Neural cell (in vitro differentiated cells): ENCODE results near the gene RAB11FIP5.

Source experiments
- EP300 ChIP-seq: fragments of 450-650 bp; conservative IDR thresholded peaks from 2 replicates; pipeline ENCODE4 v1.6.1; 2014; ENCODE audit warnings: antibody characterized with exemption, mild to moderate bottlenecking, moderate library complexity; ENCODE audit not compliant: poor library complexity, severe bottlenecking
- POLR2AphosphoS5 ChIP-seq: IDR thresholded peaks from 2 replicates; pipeline ENCODE4 v1.6.1; 2012
- TAF1 ChIP-seq: IDR thresholded peaks from 2 replicates; pipeline ENCODE4 v1.6.1; 2012; ENCODE audit warnings: low read depth
- TF ChIP-seq, protein P1 (sequence below): IDR thresholded peaks from 2 replicates; pipeline ENCODE4 v1.6.1; 2012; ENCODE audit warnings: borderline replicate concordance
- TF ChIP-seq, protein P2 (sequence below): fragments of 450-650 bp; IDR thresholded peaks from 2 replicates; pipeline ENCODE4 v1.5.1; 2014; ENCODE audit warnings: antibody characterized with exemption, mild to moderate bottlenecking, moderate library complexity; ENCODE audit not compliant: poor library complexity, severe bottlenecking

DNA sequence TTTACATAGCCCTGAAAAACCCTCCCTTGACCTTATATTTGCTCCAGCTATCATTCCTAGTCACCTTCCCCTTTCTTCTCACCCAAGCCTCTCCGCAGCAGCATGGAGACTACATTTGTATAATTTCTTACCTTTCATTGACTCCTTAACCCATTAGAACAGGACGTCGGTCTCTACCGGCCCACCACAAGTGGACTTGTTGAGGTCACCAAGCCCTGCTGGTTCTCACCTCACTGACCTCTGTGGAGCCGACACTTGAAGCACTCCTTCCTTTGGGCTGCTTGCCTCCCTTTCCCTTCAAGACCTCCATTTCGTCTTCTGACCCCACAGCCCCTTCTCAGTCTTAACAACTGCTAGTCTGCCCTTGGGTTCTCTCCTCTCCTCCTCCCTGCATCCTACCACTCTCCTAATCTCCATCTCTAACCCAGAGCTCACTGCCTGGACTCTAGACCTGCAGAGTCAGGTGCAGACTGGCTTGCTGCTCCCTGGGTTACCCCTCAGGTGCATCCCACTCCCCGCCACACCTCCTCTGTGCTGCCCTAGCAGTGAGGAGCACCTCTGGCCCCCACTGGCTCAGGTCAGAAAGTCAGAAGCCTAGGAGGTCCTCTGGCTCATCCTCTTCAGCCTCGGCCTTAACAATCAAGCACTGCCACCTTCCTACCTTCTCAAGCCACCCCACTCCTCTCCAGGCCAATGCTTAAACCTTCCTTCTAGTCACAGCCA, 35.9 kb downstream of the RAB11FIP5 start:
- TF ChIP-seq TAF1: no peak
- TF ChIP-seq, protein P1, sequence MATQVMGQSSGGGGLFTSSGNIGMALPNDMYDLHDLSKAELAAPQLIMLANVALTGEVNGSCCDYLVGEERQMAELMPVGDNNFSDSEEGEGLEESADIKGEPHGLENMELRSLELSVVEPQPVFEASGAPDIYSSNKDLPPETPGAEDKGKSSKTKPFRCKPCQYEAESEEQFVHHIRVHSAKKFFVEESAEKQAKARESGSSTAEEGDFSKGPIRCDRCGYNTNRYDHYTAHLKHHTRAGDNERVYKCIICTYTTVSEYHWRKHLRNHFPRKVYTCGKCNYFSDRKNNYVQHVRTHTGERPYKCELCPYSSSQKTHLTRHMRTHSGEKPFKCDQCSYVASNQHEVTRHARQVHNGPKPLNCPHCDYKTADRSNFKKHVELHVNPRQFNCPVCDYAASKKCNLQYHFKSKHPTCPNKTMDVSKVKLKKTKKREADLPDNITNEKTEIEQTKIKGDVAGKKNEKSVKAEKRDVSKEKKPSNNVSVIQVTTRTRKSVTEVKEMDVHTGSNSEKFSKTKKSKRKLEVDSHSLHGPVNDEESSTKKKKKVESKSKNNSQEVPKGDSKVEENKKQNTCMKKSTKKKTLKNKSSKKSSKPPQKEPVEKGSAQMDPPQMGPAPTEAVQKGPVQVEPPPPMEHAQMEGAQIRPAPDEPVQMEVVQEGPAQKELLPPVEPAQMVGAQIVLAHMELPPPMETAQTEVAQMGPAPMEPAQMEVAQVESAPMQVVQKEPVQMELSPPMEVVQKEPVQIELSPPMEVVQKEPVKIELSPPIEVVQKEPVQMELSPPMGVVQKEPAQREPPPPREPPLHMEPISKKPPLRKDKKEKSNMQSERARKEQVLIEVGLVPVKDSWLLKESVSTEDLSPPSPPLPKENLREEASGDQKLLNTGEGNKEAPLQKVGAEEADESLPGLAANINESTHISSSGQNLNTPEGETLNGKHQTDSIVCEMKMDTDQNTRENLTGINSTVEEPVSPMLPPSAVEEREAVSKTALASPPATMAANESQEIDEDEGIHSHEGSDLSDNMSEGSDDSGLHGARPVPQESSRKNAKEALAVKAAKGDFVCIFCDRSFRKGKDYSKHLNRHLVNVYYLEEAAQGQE: no peak
- TF ChIP-seq, protein P2, sequence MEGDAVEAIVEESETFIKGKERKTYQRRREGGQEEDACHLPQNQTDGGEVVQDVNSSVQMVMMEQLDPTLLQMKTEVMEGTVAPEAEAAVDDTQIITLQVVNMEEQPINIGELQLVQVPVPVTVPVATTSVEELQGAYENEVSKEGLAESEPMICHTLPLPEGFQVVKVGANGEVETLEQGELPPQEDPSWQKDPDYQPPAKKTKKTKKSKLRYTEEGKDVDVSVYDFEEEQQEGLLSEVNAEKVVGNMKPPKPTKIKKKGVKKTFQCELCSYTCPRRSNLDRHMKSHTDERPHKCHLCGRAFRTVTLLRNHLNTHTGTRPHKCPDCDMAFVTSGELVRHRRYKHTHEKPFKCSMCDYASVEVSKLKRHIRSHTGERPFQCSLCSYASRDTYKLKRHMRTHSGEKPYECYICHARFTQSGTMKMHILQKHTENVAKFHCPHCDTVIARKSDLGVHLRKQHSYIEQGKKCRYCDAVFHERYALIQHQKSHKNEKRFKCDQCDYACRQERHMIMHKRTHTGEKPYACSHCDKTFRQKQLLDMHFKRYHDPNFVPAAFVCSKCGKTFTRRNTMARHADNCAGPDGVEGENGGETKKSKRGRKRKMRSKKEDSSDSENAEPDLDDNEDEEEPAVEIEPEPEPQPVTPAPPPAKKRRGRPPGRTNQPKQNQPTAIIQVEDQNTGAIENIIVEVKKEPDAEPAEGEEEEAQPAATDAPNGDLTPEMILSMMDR: no peak
- no peak for TF ChIP-seq POLR2AphosphoS5
- no peak for TF ChIP-seq EP300
